Muscle layer of colon (tissue), 2 donors: ENCODE data around the gene SLC16A9.
"Not testable (repeated sequence)": the region's sequence is repeated elsewhere in the genome, so short reads cannot be mapped to it uniquely, and the experiment has no call there.

ENCODE experiments used
- H3K27ac ChIP-seq: one replicate; pipeline ENCODE4 v1.7.0; 2013; ENCODE audit warnings: low read depth, mild to moderate bottlenecking, low read length, moderate library complexity
- H3K27me3 ChIP-seq, 2 donors: one replicate each; pipeline ENCODE4 v1.7.0; 2013; ENCODE audit warnings: low read length in 2 of 2, mild to moderate bottlenecking in 2 of 2; ENCODE audit not compliant: insufficient read depth in 2 of 2, control insufficient read depth in 1 of 2
- H3K36me3 ChIP-seq: one replicate; pipeline ENCODE4 v1.7.0; 2013; ENCODE audit warnings: mild to moderate bottlenecking, low read length; ENCODE audit not compliant: insufficient read depth
- H3K4me1 ChIP-seq: one replicate; pipeline ENCODE4 v1.7.0; 2013; ENCODE audit warnings: mild to moderate bottlenecking, low read length; ENCODE audit not compliant: insufficient read depth
- H3K4me3 ChIP-seq, 2 donors: one replicate each; pipeline ENCODE4 v1.7.0; 2013; ENCODE audit warnings: low read length in 2 of 2, low read depth in 1 of 2, mild to moderate bottlenecking in 1 of 2, moderate library complexity in 1 of 2
- H3K9ac ChIP-seq: one replicate; pipeline ENCODE4 v1.7.0; 2013; ENCODE audit warnings: low read length
- H3K9me3 ChIP-seq: one replicate; pipeline ENCODE4 v1.7.0; 2013; ENCODE audit warnings: mild to moderate bottlenecking, low read length
- donor health status: abdominal sarcoma.
- donor health status: Adenocarcinoma of cecum.

The SLC16A9 gene

DNA sequence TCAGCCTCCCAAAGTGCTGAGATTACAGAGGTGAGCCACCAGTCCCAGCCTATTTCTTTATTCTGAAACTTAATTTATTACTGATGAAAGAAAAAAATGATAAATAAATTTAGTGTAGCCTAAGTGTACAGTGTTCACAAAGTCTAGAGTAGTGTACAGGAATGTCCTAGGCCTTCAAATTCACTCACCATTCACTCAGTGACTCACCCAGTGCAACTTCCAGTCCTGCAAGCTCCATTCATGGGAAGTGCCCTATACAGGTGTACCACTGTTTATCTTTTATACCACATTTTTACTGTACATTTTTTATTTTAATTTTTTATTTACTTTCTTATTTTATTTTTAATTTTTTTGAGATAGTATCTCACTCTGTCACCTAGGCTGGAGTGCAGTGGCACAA lies 31.4 kb upstream of the SLC16A9 start:
- H3K9ac ChIP-seq = no peak overlapping the region
- H3K4me1 ChIP-seq = no peaks in the 10 kb centered on the region
- no peaks in the 10 kb centered on the region for H3K9me3 ChIP-seq
- H3K36me3 ChIP-seq = no peaks in the 10 kb centered on the region
- no peak overlapping the region for H3K4me3 ChIP-seq
- H3K27ac ChIP-seq = no peak overlapping the region
- no peaks in the 10 kb centered on the region for H3K27me3 ChIP-seq

DNA sequence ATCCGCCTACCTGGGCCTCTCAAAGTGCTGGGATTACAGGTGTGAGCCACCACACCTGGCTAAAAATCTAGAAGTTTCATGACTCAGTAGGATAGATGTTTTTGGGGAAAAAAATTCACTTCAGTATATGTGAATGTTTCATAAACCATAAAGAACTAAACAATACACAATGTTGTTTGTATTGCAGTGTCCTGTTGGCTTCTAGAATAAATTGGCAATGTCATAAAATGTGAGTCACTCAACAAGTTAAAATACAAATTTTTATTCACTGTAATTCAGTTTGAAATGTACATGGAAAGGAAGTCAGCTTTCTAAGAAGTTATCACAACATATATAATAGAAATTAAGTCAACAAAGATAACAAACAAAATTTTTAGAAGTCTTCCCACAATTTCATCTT lies 27.1 kb upstream of the SLC16A9 start:
- Histone ChIP-seq H3K27ac (no peak overlapping the region), H3K4me3 (no peak overlapping the region), H3K27me3 (no peaks in the 10 kb centered on the region), H3K9me3 (no peaks in the 10 kb centered on the region), H3K4me1 (no peaks in the 10 kb centered on the region), H3K36me3 (no peaks in the 10 kb centered on the region), H3K9ac (no peak overlapping the region)

DNA sequence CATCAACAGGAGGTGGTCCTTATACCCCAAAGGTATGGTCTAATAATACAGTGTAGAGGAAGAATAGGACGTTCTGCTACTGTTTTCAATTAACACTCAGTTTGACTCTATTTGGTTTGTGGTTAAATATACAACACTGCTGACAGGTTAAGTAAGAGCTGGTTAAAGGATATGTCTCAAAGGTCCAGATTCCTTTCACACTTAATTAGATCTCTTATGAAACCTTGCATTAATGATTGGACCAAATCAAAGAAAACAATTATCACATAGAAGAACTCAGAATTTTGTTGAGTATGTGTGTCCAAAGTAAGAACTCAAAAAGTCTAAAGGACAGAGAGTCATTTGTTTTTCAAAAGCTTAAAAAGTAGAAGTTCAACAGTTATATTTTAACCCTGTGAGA lies 25.6 kb upstream of the SLC16A9 start:
- H3K27me3 ChIP-seq = no peaks in the 10 kb centered on the region
- H3K4me1 ChIP-seq = no peaks in the 10 kb centered on the region
- H3K27ac ChIP-seq = no peak overlapping the region
- no peaks in the 10 kb centered on the region for H3K9me3 ChIP-seq
- no peak overlapping the region for H3K4me3 ChIP-seq
- H3K9ac ChIP-seq = no peak overlapping the region
- no peaks in the 10 kb centered on the region for H3K36me3 ChIP-seq

DNA sequence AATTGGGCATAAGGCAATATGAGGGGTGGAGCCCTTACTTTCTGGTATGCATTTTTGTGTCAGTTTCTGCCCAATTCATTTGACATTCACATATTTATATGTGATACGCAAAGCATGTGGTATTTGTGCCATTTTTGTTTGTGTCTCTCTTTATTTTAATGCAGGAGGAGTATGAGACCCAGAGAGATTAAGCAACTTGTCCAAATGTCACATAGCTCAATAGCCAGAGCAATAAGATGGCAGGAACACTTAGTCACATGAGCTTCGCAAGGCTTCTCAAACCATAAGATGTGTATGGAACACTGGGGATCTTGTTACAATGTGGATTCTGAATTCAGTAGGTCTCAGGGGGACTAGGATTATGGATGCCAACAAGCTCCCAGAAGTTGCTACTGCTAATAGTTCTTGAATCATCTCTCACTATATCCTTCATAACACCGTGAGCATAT lies 24.4 kb upstream of the SLC16A9 start:
- H3K9me3 ChIP-seq = no peaks in the 10 kb centered on the region
- no peaks in the 10 kb centered on the region for H3K4me1 ChIP-seq
- H3K4me3 ChIP-seq = no peak overlapping the region
- no peaks in the 10 kb centered on the region for H3K27me3 ChIP-seq
- no peak overlapping the region for H3K9ac ChIP-seq
- no peak overlapping the region for H3K27ac ChIP-seq
- no peaks in the 10 kb centered on the region for H3K36me3 ChIP-seq

DNA sequence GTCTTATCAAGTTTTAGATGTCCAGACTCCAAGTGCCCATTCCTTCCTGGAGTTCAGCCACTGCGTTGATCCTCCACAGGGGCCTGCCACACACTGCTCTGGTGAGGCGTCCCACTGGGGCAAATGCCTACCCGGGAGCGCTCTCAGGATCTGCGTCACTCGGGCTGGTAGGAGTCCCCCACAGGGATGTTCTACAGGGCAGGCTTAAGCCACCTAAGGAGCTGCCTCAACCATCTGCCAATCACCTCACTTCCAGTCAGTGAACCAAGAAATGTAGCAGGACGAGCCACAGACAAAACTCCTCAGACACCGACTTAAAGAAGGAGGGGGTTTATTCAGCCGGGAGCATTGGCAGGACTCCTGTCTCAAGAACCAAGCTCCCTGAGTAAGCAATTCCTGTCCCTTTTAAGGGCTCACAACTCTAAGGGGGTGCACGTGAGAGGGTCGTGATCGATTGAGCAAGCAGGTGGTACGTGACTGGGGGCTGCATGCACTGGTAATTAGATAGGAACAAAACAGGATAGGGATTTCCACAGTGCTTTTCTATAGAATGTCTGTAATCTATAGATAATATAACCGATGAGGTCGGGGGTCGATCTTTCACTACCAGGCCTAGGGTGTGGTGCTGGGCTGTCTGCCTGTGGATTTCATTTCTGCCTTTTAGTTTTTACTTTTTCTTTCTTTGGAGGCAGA lies 23.8 kb upstream of the SLC16A9 start:
- not testable (repeated sequence) for H3K9ac ChIP-seq, H3K9me3 ChIP-seq, H3K4me1 ChIP-seq

DNA sequence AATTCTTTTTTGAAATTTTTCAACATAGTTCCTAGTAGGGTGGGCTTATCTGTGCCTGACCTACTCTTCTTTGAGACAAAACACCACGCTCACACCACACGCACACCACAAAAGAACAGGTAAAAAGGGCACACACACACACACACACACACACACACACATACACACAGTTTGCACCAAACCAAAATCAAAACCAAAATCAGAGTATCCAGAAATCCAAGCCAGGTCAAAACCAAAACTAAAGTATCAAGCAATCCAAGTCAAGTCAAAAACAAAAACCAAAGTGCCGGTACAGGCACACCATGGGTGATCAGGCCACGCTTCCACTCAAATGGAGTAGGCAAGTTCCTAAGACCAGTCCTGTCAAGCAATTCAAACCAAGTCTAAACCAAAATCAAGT lies 23.2 kb upstream of the SLC16A9 start:
- not testable (repeated sequence) for H3K4me1 ChIP-seq, H3K9ac ChIP-seq, H3K4me3 ChIP-seq, H3K9me3 ChIP-seq, H3K27me3 ChIP-seq, H3K27ac ChIP-seq, H3K36me3 ChIP-seq

More for the DNA sequence above, 23.8 kb upstream of the SLC16A9 start:
- not testable (repeated sequence) for H3K27ac ChIP-seq, H3K36me3 ChIP-seq, H3K4me3 ChIP-seq, H3K27me3 ChIP-seq

DNA sequence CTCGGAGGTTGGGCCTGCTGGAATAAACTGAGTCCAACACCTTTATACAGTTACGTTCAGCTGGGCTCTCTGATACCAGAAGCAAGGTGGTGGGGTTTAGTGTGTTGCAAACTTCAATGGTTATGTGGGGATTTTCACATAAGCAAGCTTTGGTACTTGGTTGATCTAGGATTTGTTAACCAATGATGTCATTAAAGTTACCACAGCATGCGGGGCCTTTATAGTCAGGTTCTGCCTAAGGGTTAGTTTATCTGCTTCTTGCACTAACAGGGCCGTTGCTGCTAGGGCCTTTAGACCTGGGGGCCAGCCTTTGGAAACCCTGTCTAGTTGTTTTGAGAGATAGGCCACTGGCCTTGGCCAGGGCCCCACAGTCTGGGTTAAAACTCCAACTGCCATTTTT lies 19.5 kb upstream of the SLC16A9 start:
- H3K27ac ChIP-seq, H3K9ac ChIP-seq, H3K4me1 ChIP-seq, H3K4me3 ChIP-seq, H3K27me3 ChIP-seq, H3K36me3 ChIP-seq, H3K9me3 ChIP-seq: not testable (repeated sequence)

DNA sequence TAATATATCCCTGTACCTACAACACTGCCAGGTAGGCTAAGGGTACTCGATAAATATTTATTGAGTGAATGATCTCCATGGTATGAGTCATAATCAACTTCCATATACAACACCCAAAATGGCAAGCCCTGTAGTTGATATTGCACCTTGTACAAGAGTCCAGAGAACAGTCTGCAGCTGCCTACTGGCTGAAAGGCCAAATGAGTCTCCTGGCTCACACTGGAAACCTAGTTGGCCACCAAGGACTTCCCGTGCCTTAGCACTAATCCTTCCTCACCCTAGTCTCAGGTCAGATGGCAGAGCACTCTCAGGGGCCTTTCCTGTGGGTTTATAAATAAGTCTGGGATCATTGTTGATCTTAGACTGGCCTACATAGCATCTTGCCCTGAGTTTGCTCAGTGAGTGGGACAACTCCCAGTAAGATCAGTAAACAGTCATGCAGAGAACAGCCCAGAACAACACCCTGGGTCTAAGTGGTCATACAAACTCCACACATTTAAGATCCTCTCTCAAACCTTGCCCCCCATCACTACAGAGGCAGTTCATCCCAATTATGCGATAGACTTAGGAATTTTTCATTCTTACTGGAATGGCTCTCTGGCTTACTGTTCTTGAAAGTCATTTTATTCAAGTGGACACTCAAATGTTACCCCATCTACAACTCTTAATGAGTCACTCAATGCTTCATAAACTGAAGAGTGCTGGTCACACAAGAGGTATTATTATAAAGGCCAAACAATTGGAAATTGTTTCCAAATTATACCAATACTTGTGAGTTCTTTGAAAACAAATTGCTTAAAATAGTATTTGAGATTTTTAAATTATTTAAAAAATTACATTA lies 14.7 kb upstream of the SLC16A9 start:
- H3K27ac ChIP-seq = no peak overlapping the region

DNA sequence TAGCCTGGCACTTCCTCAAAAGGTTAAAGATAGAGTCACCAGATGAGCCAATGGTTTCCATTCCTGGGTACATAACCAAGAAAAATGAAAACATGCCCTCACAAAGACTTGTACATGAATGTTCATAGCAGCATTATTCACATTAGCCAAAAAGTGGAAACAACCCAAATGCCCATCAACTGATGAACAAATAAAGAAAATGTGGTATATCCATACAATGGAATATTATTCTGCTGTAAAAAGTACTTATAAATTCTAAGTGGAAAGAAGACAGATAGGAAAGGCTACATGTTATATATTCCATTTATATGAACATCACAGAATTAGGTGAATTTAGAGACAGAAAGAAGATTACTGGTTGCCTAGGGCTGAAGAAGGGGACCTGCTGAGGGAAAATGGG lies 10.7 kb upstream of the SLC16A9 start:
- no peak overlapping the region for H3K9ac ChIP-seq
- no peaks in the 10 kb centered on the region for H3K36me3 ChIP-seq
- no peaks in the 10 kb centered on the region for H3K4me1 ChIP-seq
- no peak overlapping the region for H3K27ac ChIP-seq
- H3K9me3 ChIP-seq = no peaks in the 10 kb centered on the region
- H3K27me3 ChIP-seq = no peaks in the 10 kb centered on the region
- H3K4me3 ChIP-seq = no peak overlapping the region

More for the DNA sequence above, 14.7 kb upstream of the SLC16A9 start:
- no peaks in the 10 kb centered on the region for H3K27me3 ChIP-seq
- no peaks in the 10 kb centered on the region for H3K4me1 ChIP-seq
- H3K36me3 ChIP-seq = no peaks in the 10 kb centered on the region
- no peaks in the 10 kb centered on the region for H3K9me3 ChIP-seq
- H3K9ac ChIP-seq = no peak overlapping the region
- no peak overlapping the region for H3K4me3 ChIP-seq

DNA sequence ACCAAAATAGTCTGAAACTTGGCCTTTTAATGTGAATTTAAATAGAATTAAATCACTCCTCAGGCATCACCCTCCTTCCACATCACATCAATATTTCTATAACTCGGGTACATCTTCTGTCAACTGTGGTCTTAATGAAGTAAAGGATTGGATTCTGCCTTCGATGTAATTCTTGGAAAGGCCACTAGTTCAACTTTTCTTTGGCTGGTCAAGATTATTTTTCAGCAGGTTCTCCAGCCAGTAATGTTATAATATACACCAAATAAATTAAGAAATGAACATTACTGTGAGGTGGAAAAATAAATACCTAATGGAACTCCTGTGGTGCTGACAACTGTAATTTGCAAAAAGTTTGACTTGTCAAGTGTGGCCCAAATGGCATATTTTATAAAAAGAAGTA lies 9.7 kb upstream of the SLC16A9 start:
- Histone ChIP-seq H3K36me3 (no peaks in the 10 kb centered on the region), H3K9me3 (no peaks in the 10 kb centered on the region), H3K4me1 (no peaks in the 10 kb centered on the region), H3K27me3 (no peaks in the 10 kb centered on the region), H3K27ac (no peak overlapping the region), H3K9ac (no peak overlapping the region), H3K4me3 (no peak overlapping the region)

DNA sequence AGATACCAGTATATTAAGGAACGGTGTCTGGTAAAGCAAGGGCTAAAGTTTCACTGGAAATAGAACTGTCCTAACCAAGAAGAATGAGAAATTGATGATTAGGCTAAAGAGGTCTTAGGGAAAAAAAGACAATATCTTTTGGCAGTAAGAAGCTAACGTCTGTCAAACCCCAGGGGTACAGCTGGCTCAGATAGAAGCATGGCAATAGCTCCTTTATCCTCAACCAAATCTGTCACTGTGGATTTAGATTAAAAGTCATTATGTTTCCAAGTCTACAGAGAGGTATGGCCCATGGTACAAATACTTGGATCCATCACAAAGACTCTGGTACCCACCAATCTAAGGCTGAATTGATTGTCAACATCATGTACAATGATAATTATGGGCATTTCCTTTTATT lies 8.6 kb upstream of the SLC16A9 start:
- Histone ChIP-seq H3K27ac (no peak overlapping the region), H3K4me3 (no peak overlapping the region), H3K9me3 (no peaks in the 10 kb centered on the region), H3K9ac (no peak overlapping the region), H3K36me3 (no peaks in the 10 kb centered on the region), H3K4me1 (no peaks in the 10 kb centered on the region), H3K27me3 (no peaks in the 10 kb centered on the region)
